HG03097 (cell line): Measurements from ENCODE around the gene TRIM26.
A peak's percentile ranks its signal among the peaks of the same experiment; 100 is the strongest.
"Not testable (repeated sequence)": the region's sequence is repeated elsewhere in the genome, so short reads cannot be mapped to it uniquely, and the experiment has no call there.

ENCODE experiments used
- ATAC-seq: cut with Tn5 transposase; IDR thresholded peaks from one replicate; pipeline ENCODE4 v1.9.1; 2021; ENCODE audit not compliant: unreplicated experiment, low FRiP score

The TRIM26 gene

GRCh38 chr6:30212865-30213666, at the start of gene TRIM26:
Gene TRIM26, minus strand, starts transcription at chr6:30213406. Its CDS starts 14,303 bp downstream, at chr6:30199103.
- peak; percentile 83 for ATAC-seq

GRCh38 chr6:30260036-30260504, 46.9 kb upstream of the TRIM26 start:
- no peak for ATAC-seq

GRCh38 chr6:30259140-30260035, 46.2 kb upstream of the TRIM26 start:
- peak; percentile 90 for ATAC-seq

- no peak for ATAC-seq
Measured at GRCh38 chr6:30258204-30258603, 45.0 kb upstream of the TRIM26 start.

- ATAC-seq: not testable (repeated sequence)
Measured at GRCh38 chr6:30252417-30252816, 39.2 kb upstream of the TRIM26 start.

- ATAC-seq: no peak
Measured at GRCh38 chr6:30244560-30244959, 31.4 kb upstream of the TRIM26 start.

GRCh38 chr6:30238178-30238795, 25.1 kb upstream of the TRIM26 start:
- ATAC-seq: no peak

- no peak for ATAC-seq
Measured at GRCh38 chr6:30234356-30234755, 21.1 kb upstream of the TRIM26 start.

GRCh38 chr6:30231067-30231466, 17.9 kb upstream of the TRIM26 start:
- no peak for ATAC-seq

GRCh38 chr6:30227763-30228487, 14.7 kb upstream of the TRIM26 start:
- ATAC-seq: no peak

- ATAC-seq: no peak
Measured at GRCh38 chr6:30227242-30227722, 14.1 kb upstream of the TRIM26 start.

- ATAC-seq: no peak
Measured at GRCh38 chr6:30223339-30223738, 10.1 kb upstream of the TRIM26 start.

- ATAC-seq: not testable (repeated sequence)
Measured at GRCh38 chr6:30221956-30222355, 8.8 kb upstream of the TRIM26 start.

GRCh38 chr6:30221395-30221794, 8.2 kb upstream of the TRIM26 start:
- ATAC-seq: not testable (repeated sequence)

GRCh38 chr6:30219244-30219643, 6.0 kb upstream of the TRIM26 start:
- no peak for ATAC-seq

- ATAC-seq: no peak
Measured at GRCh38 chr6:30216096-30216495, 2.9 kb upstream of the TRIM26 start.

- ATAC-seq: no peak
Measured at GRCh38 chr6:30214657-30214982, 1.4 kb upstream of the TRIM26 start.

- peak; percentile 44 for ATAC-seq
Measured at GRCh38 chr6:30213957-30214656, 901 bp upstream of the TRIM26 start.

- no peak for ATAC-seq
Measured at GRCh38 chr6:30213667-30213956, 406 bp upstream of the TRIM26 start.

GRCh38 chr6:30211899-30212298, 1.3 kb downstream of the TRIM26 start:
- no peak for ATAC-seq
